Fibroblast of skin of left quadriceps (primary cell): ENCODE results near the gene KLHL35.
A peak's percentile ranks its signal among the peaks of the same experiment; 100 is the strongest.

Source experiments
- DNase-seq, 2 experiments: peaks; one replicate each; pipeline ENCODE4 v3.0.0-alpha.2; 2013; ENCODE audit warnings: low read depth in 2 of 2

KLHL35 gene, protein sequence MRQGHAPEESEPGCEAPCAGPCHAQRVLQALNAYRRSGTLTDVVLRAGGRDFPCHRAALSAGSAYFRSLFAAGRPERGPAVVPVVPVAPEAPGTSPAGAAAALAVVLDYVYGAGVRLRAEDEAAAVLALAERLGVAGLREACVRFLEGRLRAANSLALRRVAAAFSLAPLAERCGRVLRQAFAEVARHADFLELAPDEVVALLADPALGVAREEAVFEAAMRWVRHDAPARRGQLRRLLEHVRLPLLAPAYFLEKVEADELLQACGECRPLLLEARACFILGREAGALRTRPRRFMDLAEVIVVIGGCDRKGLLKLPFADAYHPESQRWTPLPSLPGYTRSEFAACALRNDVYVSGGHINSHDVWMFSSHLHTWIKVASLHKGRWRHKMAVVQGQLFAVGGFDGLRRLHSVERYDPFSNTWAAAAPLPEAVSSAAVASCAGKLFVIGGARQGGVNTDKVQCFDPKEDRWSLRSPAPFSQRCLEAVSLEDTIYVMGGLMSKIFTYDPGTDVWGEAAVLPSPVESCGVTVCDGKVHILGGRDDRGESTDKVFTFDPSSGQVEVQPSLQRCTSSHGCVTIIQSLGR

GRCh38 chr11:75432911-75433321 is at the start of gene KLHL35:
TSS of gene KLHL35 (minus strand) at chr11:75433203. CDS start at chr11:75430629, 2,574 bp downstream.
- DNase-seq: no peak

- no peak for DNase-seq
Measured at GRCh38 chr11:75481922-75482606, 49.1 kb upstream of the KLHL35 start.

GRCh38 chr11:75481223-75481921 is 48.4 kb upstream of the KLHL35 start:
- DNase-seq: no peak

DNA sequence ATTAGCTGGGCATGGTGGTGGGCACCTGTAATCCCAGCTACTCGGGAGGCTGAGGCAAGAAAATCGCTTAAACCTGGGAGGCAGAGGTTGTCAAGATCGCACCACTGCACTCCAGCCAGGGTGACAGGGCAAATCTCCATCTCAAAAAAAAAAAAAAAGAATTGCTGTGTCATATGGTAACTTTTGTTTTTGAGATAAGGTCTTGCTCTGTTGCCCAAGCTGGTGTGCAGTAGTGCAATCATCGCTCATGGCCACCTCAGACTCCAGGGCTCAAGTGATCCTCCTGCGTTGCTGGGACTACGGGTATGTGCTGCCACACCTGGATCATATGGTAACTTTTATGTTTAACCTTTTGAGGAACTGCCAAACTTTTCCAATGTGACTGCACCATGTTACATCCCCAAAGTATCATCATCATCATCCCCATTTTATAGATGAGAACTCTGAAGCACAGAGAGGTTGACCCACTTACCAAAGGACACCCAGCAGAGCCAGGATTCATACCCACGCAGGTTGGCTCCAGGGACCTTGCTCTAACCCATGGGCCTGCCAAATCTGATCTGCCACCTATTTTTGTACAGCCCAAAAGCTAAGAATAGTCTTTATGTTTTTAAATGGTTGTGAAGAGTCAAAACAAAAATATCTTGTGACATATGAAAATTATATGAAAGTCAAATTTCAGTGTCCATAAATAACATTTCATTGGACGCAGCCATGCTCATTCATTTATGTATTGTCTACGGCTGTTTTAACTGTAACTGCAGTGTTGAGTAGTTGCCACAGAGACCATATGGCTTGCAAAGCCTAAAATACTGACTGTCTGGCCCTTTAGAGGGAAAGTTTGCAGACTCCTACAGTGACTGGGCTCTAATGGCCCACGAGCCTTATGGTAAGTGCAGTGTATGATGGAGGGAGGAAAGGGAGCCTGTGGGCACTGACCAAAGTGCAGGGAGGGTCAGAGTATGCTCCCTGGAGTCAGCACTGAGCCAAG is 47.5 kb upstream of the KLHL35 start:
- DNase-seq: no peak

- no peak for DNase-seq
Measured at GRCh38 chr11:75479597-75480145, 46.7 kb upstream of the KLHL35 start.

- no peak for DNase-seq
Measured at GRCh38 chr11:75478783-75479596, 46.0 kb upstream of the KLHL35 start.

- DNase-seq: no peak
Measured at GRCh38 chr11:75477614-75477935, 44.6 kb upstream of the KLHL35 start.

- no peak for DNase-seq
Measured at GRCh38 chr11:75476739-75477613, 44.0 kb upstream of the KLHL35 start.

DNA sequence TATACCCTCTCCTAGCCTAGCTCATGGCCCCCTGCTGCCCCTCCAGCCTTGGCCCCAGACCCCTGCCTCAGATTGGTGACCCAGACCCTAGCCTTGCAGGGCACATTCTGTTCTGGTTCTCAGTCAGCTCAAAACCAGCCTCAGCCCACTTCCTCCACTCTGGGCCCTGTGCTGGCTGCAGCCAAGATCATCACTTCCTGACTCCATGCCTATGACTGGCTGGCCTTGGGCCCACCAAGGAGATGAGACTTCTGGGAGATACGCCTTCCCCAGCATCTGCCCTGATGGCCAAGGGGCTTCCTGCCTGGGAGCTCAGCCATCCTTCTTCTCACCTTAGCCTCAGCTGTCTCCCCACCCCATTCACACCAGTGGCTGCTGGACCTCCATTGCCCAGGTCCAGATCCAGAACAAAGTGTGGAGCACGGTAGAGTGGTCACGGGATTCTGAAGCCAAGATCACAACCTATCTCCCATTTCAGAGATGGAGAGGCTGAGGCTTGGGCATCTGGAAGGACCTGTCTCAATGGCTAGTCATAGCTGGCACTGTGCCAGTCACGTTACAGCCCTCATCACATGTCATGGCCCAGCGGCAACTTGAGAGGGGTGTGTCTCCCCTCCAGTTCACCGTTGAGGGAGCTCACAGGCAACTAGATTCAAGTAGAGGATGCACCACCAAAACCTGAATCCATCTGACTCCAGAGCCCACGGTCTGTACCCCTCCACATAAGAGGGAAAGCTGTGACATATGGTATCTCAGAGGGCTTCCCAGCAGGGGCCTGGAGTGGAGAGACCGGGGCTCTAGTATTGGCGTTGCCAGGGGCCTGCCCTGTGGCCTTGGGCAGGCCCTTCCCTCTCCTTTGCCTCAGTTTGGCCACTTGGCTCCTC is 43.0 kb upstream of the KLHL35 start:
- DNase-seq: no peak

GRCh38 chr11:75474878-75475766 is 42.1 kb upstream of the KLHL35 start:
- peak; percentile 56 to 59 for DNase-seq

DNA sequence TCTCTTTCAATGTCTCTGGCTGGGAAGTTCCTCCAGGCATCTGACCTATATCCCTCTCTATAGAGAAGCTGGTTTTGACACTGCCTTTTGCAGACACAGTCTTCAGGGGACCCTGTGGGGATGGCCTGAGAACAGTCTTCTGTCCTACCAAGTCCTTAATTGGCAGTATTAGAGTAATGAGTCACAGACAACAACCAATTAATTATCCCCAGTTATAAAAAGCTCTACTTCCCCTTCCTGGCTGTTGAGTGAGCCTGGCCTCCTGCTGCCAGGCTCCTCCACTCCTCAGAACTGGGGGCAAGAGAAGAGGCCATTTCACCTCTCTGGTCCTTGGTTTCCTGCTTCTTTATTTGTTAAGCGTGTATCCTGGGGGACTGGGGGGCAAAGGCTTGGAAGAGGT is 41.2 kb upstream of the KLHL35 start:
- DNase-seq: peak in 1 of 2 experiments; percentile 16

GRCh38 chr11:75473684-75474083 is 40.7 kb upstream of the KLHL35 start:
- no peak for DNase-seq

DNA sequence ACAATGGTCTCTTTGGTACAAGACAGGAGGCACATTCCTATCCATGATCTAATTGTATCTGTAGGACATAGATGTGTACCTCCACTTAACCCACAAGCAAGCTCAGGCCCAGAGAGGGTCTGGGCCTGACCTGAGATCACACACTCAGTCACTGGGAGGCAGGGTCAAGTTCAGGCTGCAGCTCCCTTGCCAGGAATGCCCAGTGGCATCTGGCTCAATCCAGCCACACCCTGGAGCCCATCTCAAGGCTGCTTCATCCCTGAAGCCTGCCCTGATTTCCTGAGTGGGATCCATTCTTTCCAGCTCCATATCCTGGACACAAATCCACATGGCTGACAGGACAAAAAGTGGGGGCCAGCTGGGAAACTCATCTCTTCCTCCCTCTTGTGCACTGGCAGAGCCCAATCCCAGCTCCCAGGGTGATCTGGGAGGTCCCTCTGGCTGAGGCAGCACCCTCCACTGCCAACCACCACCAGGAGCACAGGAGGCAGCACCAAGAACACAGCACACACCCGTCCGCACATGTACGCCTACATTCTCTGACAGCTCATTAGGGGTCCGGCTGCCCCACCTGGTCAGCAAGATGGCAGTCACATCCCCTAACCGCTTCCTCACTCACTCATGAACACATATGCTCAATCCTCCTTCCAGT is 39.2 kb upstream of the KLHL35 start:
- no peak for DNase-seq

- DNase-seq: no peak
Measured at GRCh38 chr11:75471176-75471973, 38.4 kb upstream of the KLHL35 start.

DNA sequence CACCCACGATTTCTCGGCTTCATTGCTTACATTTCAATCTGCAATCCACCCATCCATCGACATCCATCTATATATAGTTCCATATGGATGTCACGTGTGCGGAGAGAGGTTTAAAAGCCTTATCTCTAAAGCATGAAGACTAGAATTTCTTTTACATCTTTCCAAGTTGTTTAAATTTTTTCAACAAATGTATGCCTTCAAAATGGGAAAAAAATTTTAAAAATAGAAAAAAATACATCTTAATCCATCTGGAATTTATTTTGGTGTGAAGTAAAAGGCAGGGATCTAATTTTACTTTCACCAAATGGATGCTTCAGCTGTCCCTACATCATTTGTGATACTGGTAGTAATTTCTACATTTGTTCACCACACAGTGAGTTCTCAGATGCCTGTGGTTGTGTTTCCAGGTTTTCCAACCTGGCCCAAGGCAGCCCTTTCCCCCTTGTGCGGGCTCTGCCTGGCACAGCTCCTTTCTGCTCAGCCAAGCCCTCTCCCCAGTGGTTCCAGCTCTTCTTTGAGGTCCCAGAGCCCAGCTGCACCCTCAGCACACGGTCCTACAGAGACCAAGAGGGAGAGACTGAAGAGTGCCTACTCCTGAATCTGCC is 37.6 kb upstream of the KLHL35 start:
- DNase-seq: no peak
